ENCODE results near the gene EGLN2. TPM values are rescaled to one million over a fixed set of nuclear protein-coding genes. Genes with fewer than 3 reads are reported as not detected.

The EGLN2 gene
- total RNA-seq, 1 donor from 2014 or later = 47.8 TPM

DNA sequence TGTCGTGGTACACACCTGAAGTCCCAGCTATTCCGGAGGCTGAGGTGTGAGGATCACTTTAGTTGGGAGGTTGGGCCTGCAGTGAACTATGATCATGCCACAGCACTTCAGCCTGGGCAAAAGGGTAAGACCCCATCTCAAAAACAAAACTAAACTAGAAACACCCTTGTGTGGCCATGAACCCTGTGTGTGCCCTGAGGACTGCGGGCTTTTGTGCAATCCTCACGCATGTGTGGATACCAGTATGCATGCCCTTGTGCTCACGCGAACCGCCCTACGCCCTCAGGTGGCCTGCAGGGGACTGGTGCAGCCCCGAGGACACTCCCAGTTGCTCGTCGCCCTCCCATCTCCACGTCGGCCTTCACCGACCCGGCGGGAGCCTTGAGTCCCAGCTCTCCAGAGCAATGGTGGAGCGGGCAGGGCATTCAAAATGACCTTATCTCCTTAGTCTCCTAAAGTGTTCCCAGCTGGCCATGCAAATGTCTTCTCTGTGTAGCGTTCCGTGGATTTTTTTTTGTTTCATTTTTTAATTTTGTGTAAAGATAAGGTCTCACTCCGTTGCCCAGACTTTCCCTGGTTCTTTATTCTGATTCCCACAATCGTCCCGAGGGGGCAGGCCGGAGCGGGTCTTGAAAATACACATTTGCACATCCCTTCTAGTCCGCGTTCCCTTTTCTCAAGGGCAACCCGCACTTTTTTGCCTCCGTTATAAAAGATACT is 868 bp upstream of the EGLN2 start:
- intact Hi-C loops (cut with micrococcal nuclease) = no loop called here
- TF ChIP-seq, protein P1, sequence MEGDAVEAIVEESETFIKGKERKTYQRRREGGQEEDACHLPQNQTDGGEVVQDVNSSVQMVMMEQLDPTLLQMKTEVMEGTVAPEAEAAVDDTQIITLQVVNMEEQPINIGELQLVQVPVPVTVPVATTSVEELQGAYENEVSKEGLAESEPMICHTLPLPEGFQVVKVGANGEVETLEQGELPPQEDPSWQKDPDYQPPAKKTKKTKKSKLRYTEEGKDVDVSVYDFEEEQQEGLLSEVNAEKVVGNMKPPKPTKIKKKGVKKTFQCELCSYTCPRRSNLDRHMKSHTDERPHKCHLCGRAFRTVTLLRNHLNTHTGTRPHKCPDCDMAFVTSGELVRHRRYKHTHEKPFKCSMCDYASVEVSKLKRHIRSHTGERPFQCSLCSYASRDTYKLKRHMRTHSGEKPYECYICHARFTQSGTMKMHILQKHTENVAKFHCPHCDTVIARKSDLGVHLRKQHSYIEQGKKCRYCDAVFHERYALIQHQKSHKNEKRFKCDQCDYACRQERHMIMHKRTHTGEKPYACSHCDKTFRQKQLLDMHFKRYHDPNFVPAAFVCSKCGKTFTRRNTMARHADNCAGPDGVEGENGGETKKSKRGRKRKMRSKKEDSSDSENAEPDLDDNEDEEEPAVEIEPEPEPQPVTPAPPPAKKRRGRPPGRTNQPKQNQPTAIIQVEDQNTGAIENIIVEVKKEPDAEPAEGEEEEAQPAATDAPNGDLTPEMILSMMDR (IDR thresholded peaks at IDR 0.05; ENCODE audit: borderline replicate concordance) = peak; percentile 57
- H3K27ac ChIP-seq (replicated peaks) = peak overlapping the region; percentile 99

GRCh38 chr19:40799558-40800338 is 757 bp downstream of the EGLN2 start:
- Histone ChIP-seq H3K9me3 (replicated peaks) (no peaks in the 10 kb centered on the region), H3K4me1 (peaks cover 63% of the 10 kb centered on the region), H3K27me3 (ENCODE audit: low read depth) (no peaks in the 10 kb centered on the region), H3K27ac (replicated peaks) (peak overlapping the region; percentile 99), H3K36me3 (peaks cover 19% of the 10 kb centered on the region), H3K4me3 (peak overlapping the region; percentile 97)
- peak; percentile 70 for DNase-seq
- intact Hi-C loops (cut with micrococcal nuclease) = no loop called here
- TF ChIP-seq, protein P1 (IDR thresholded peaks at IDR 0.05; ENCODE audit: borderline replicate concordance) = no peak

More for the DNA sequence above, 868 bp upstream of the EGLN2 start:
- Histone ChIP-seq H3K9me3 (replicated peaks) (no peaks in the 10 kb centered on the region), H3K4me1 (peaks cover 47% of the 10 kb centered on the region), H3K36me3 (peaks cover 21% of the 10 kb centered on the region), H3K27me3 (ENCODE audit: low read depth) (no peaks in the 10 kb centered on the region), H3K4me3 (peak overlapping the region; percentile 97)
- DNase-seq = peak; percentile 60

- H3K27me3 ChIP-seq (ENCODE audit: low read depth) = no peaks in the 10 kb centered on the region
- no peak for DNase-seq
- TF ChIP-seq, protein P1 (IDR thresholded peaks at IDR 0.05; ENCODE audit: borderline replicate concordance) = no peak
- H3K4me3 ChIP-seq = peak overlapping the region; percentile 97
- H3K27ac ChIP-seq (replicated peaks) = peak overlapping the region; percentile 99
- intact Hi-C loops (cut with micrococcal nuclease) = no loop called here
- no peaks in the 10 kb centered on the region for H3K9me3 ChIP-seq (replicated peaks)
- H3K36me3 ChIP-seq = peaks cover 19% of the 10 kb centered on the region
- peaks cover 70% of the 10 kb centered on the region for H3K4me1 ChIP-seq
Measured at GRCh38 chr19:40800339-40800996, 1.5 kb downstream of the EGLN2 start.

- Histone ChIP-seq H3K27ac (replicated peaks) (peak overlapping the region; percentile 99), H3K36me3 (peaks cover 19% of the 10 kb centered on the region), H3K4me3 (peak overlapping the region; percentile 97), H3K9me3 (replicated peaks) (no peaks in the 10 kb centered on the region), H3K27me3 (ENCODE audit: low read depth) (no peaks in the 10 kb centered on the region), H3K4me1 (peaks cover 75% of the 10 kb centered on the region)
- DNase-seq = no peak
- TF ChIP-seq, protein P1 (IDR thresholded peaks at IDR 0.05; ENCODE audit: borderline replicate concordance) = no peak
- intact Hi-C loops (cut with micrococcal nuclease) = no loop called here
Measured at GRCh38 chr19:40800997-40801377, 2.0 kb downstream of the EGLN2 start.
